Nephron progenitor cell (in vitro differentiated cells): ENCODE measurements around the gene ASAP3.

Experiments
- DNase-seq: peaks from one replicate; pipeline ENCODE4 v3.0.0; 2021
- H3K27ac Mint-ChIP-seq: 2 replicates; pipeline ENCODE4 v1.8.0; 2021; ENCODE audit warnings: mild to moderate bottlenecking, moderate library complexity, mixed read lengths
- H3K27me3 Mint-ChIP-seq: 2 replicates; pipeline ENCODE4 v1.8.0; 2021; ENCODE audit warnings: mild to moderate bottlenecking, low read depth, mixed read lengths; ENCODE audit not compliant: poor library complexity
- H3K36me3 Mint-ChIP-seq: 2 replicates; pipeline ENCODE4 v1.8.0; 2021; ENCODE audit warnings: low read depth, mixed read lengths
- H3K4me1 Mint-ChIP-seq: 2 replicates; pipeline ENCODE4 v1.8.0; 2021; ENCODE audit warnings: mixed read lengths
- H3K4me3 Mint-ChIP-seq: 2 replicates; pipeline ENCODE4 v1.8.0; 2021; ENCODE audit warnings: mild to moderate bottlenecking, moderate library complexity, mixed read lengths
- H3K9me3 Mint-ChIP-seq: 2 replicates; pipeline ENCODE4 v1.8.0; 2021; ENCODE audit warnings: mild to moderate bottlenecking, moderate library complexity, mixed read lengths
- TF ChIP-seq, protein P1 (sequence below): fragments of 200-600 bp; sonication (generic); IDR thresholded peaks from 2 replicates; pipeline ENCODE4 v1.5.0; 2021; ENCODE audit warnings: antibody characterized with exemption

The ASAP3 gene

DNA sequence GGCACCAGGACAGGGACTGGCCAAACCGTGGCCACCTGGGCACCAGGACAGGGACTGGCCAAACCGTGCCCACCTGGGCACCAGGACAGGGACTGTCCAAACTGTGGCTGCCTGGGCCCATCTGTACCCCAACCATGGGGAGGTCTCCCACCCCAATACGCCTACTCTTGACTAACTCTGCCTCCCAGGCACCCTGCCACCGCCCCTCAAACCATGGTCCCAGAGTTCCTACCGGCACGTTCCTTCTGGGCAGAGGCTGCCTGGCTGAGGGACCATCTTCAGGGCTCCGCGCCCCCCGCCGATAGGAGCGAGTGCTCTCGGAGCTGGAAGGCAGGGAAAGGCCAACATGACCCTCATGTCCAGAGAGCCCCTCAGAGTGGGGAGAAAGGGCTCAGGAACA, 53.2 kb downstream of the ASAP3 start:
- no peak for DNase-seq
- Mint-ChIP-seq H3K4me3 (no peak overlapping the region), H3K27me3 (peaks cover 10% of the 10 kb centered on the region), H3K9me3 (no peaks in the 10 kb centered on the region), H3K27ac (no peak overlapping the region), H3K36me3 (peaks cover 74% of the 10 kb centered on the region), H3K4me1 (no peaks in the 10 kb centered on the region)
- TF ChIP-seq, protein P1, sequence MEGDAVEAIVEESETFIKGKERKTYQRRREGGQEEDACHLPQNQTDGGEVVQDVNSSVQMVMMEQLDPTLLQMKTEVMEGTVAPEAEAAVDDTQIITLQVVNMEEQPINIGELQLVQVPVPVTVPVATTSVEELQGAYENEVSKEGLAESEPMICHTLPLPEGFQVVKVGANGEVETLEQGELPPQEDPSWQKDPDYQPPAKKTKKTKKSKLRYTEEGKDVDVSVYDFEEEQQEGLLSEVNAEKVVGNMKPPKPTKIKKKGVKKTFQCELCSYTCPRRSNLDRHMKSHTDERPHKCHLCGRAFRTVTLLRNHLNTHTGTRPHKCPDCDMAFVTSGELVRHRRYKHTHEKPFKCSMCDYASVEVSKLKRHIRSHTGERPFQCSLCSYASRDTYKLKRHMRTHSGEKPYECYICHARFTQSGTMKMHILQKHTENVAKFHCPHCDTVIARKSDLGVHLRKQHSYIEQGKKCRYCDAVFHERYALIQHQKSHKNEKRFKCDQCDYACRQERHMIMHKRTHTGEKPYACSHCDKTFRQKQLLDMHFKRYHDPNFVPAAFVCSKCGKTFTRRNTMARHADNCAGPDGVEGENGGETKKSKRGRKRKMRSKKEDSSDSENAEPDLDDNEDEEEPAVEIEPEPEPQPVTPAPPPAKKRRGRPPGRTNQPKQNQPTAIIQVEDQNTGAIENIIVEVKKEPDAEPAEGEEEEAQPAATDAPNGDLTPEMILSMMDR: no peak

DNA sequence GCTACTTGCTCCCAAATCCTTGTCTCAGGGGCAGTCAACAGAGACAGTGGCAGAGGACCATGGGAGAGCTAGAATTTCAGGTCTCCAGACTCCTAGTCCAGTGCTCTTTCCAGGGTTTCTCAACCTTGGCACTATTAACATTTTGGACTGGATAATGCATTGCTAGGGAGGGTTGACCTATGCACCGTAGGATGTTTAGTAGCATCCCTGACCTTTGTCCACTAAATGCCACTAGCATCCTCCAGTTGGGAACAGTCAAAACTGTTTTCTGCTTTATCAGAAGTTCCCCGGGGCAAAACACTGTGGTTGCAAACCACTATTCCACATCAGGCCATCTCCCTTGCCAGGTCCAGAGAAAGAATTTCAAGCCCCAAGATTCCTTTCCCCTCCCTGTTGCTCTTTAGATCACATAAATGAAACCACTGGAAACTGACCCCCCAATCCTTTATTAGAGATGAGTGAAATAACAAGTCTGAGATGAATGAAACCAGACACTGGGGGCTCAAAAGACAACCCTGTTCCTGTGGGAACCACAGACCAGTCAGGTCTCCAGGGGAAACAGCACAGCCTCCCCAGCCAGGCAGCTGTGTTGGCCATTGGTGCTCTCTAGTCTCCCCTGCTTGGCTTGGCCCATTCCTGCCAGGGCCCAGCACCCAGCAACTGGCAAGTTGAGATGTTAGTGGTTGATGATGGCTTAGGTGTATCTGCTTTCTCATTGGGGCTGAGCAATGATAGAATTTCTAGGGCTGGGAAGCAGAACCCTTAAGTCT, 55.7 kb downstream of the ASAP3 start:
- H3K27ac Mint-ChIP-seq: no peak overlapping the region
- TF ChIP-seq, protein P1: no peak
- H3K4me1 Mint-ChIP-seq: peaks cover 15% of the 10 kb centered on the region
- DNase-seq: no peak
- no peaks in the 10 kb centered on the region for H3K9me3 Mint-ChIP-seq
- no peak overlapping the region for H3K4me3 Mint-ChIP-seq
- H3K36me3 Mint-ChIP-seq: peaks cover 53% of the 10 kb centered on the region
- peaks cover 34% of the 10 kb centered on the region for H3K27me3 Mint-ChIP-seq

DNA sequence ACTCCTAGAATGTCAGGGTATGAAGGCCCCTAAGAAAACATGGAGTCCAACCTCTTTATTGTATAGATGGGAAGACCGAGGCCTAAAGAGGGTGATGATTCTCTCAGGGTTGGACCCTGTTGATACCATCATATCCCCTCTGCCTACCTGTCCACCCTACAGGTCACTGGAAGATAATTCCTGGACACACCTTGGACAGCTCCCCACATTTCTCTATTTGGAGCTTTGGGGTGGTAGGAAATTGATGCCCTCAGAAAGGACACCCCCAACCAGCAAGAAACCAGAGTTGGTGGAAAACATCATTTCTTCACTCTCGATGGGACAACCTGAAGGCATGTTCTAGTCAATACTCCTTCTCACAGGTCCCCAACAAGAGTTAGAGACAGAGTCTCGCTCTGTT, 56.4 kb downstream of the ASAP3 start:
- peaks cover 42% of the 10 kb centered on the region for H3K27me3 Mint-ChIP-seq
- no peak overlapping the region for H3K27ac Mint-ChIP-seq
- H3K4me1 Mint-ChIP-seq: peaks cover 19% of the 10 kb centered on the region
- TF ChIP-seq, protein P1: no peak
- H3K9me3 Mint-ChIP-seq: no peaks in the 10 kb centered on the region
- peaks cover 45% of the 10 kb centered on the region for H3K36me3 Mint-ChIP-seq
- no peak for DNase-seq
- H3K4me3 Mint-ChIP-seq: no peak overlapping the region

DNA sequence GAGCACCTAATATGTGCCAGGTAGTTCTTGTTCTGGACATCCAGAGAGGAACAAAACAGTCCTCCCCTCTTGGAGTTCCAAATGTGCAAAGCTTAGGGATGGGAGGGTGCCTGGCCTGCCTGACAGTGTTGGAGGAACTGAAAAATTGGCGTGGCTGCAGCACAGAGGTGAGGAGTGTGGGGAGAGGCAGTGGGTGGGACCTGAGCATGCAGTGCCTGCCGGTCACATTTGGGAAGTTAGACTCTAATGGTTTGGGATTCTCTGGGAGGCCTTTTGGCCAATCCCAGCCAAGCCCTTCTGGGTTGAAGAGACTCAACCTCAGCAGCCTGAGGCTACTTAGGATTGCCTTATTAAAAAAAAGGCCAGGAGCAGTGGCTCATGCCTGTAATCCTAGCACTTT, 57.2 kb downstream of the ASAP3 start:
- Mint-ChIP-seq H3K36me3 (peaks cover 39% of the 10 kb centered on the region), H3K4me3 (no peak overlapping the region), H3K27ac (no peak overlapping the region), H3K9me3 (no peaks in the 10 kb centered on the region), H3K4me1 (peaks cover 25% of the 10 kb centered on the region), H3K27me3 (peaks cover 48% of the 10 kb centered on the region)
- TF ChIP-seq, protein P1: no peak
- no peak for DNase-seq

DNA sequence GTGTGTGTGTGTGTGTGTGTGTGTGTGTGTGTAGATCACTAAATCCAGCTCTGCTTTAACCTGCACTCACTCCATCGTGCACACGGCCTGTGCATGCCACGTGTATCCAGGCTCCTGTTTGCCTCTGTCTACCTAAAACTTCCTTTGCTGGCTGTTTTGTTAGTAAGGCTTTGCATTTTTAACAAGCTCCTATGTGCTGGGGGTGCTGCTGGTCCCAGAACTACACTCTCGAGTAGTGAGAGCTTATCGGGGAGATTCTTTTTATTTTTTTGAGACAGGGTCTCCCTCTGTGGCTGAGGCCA, 58.8 kb downstream of the ASAP3 start:
- peaks cover 28% of the 10 kb centered on the region for H3K36me3 Mint-ChIP-seq
- TF ChIP-seq, protein P1: no peak
- no peak overlapping the region for H3K27ac Mint-ChIP-seq
- H3K9me3 Mint-ChIP-seq: peaks cover 4% of the 10 kb centered on the region
- H3K27me3 Mint-ChIP-seq: peaks cover 54% of the 10 kb centered on the region
- H3K4me3 Mint-ChIP-seq: peak overlapping the region; percentile 74
- DNase-seq: no peak
- peaks cover 25% of the 10 kb centered on the region for H3K4me1 Mint-ChIP-seq
